Panc1 (cell line): ENCODE results near the gene DLGAP3. TPM values are rescaled to one million over a fixed set of nuclear protein-coding genes. Genes with fewer than 3 reads are reported as not detected.

Source experiments
- ATAC-seq: fragments of 200-7000 bp; cut with Tn5 transposase; 2 replicates; pipeline ENCODE4 v1.9.1; 2020; ENCODE audit warnings: mild to moderate bottlenecking, moderate library complexity
- BruUV-seq: library from RNA; stranded (reverse); fragments of 400-500 nt; replicated peaks from 2 replicates; lab custom pipeline; 2021; lab: Mats Ljungman, UMichigan
- CTCF ChIA-PET: fragments of 300-600 bp; sonication (Branson Sonifier 250); formaldehyde crosslinking; loops from one replicate; lab custom pipeline; 2022; ENCODE audit warnings: antibody characterized with exemption; lab: Charles Lee
- POLR2A ChIA-PET: fragments of 300-600 bp; sonication (Branson Sonifier 250); formaldehyde crosslinking; loops from one replicate; lab custom pipeline; 2022; ENCODE audit warnings: antibody characterized with exemption; lab: Charles Lee
- DNase-seq: peaks from one replicate; pipeline ENCODE4 v3.0.0-alpha.2; 2010; ENCODE audit warnings: low read depth, low spot score
- H3K27ac ChIP-seq: 2 replicates; pipeline ENCODE4 v1.5.1; 2011; ENCODE audit warnings: mild to moderate bottlenecking, low read length, inconsistent platforms
- H3K27me3 ChIP-seq: fragments of 200-500 bp; sonication (Bioruptor generic); 2 replicates; pipeline ENCODE4 v1.6.0; 2014; ENCODE audit warnings: low read length, inconsistent platforms; ENCODE audit not compliant: control insufficient read depth, insufficient read depth
- H3K36me3 ChIP-seq: fragments of 200-500 bp; sonication (Bioruptor generic); 2 replicates; pipeline ENCODE4 v1.5.1; 2014; ENCODE audit warnings: inconsistent platforms, mild to moderate bottlenecking, low read length, moderate library complexity; ENCODE audit not compliant: control insufficient read depth, insufficient read depth
- H3K4me1 ChIP-seq: 2 replicates; pipeline ENCODE4 v1.5.1; 2011; ENCODE audit warnings: inconsistent platforms, mild to moderate bottlenecking, low read length, moderate library complexity; ENCODE audit not compliant: control insufficient read depth, insufficient read depth
- H3K4me3 ChIP-seq, 2 experiments: 2 replicates each; pipeline ENCODE4 v1.5.1; 2011 to 2012; ENCODE audit warnings: low read depth in 2 of 2, low read length in 2 of 2, mild to moderate bottlenecking in 2 of 2, inconsistent platforms in 1 of 2, moderate library complexity in 1 of 2
- H3K9me3 ChIP-seq: fragments of 200-500 bp; sonication (Bioruptor generic); 2 replicates; pipeline ENCODE4 v1.5.1; 2014; ENCODE audit warnings: low read depth, mild to moderate bottlenecking, inconsistent platforms, low read length, moderate library complexity; ENCODE audit not compliant: control insufficient read depth, insufficient read depth
- CTCF ChIP-seq: fragments of 450-650 bp; IDR thresholded peaks from 2 replicates; pipeline ENCODE4 v1.5.1; 2017; ENCODE audit warnings: mild to moderate bottlenecking
- POLR2AphosphoS5 ChIP-seq: IDR thresholded peaks from 2 replicates; pipeline ENCODE4 v1.6.1; 2012; ENCODE audit warnings: mild to moderate bottlenecking, low read depth, low read length, moderate library complexity
- REST ChIP-seq, 2 experiments: IDR thresholded peaks; 2 replicates each; pipeline ENCODE4 v1.6.1; 2011 to 2012; ENCODE audit warnings: low read depth in 2 of 2, control low read depth in 1 of 2, low read length in 1 of 2, mild to moderate bottlenecking in 1 of 2, moderate library complexity in 1 of 2; ENCODE audit not compliant: insufficient read depth in 1 of 2
- SIN3A ChIP-seq: IDR thresholded peaks from 2 replicates; pipeline ENCODE4 v1.6.1; 2012; ENCODE audit warnings: low read depth, mild to moderate bottlenecking, low read length, moderate library complexity, borderline replicate concordance; ENCODE audit not compliant: insufficient read depth
- TCF7L2 ChIP-seq: IDR thresholded peaks from 2 replicates; pipeline ENCODE4 v1.6.1; 2011; ENCODE audit warnings: mild to moderate bottlenecking, low read depth, low read length, inconsistent platforms
- in situ Hi-C: cut with HindIII; loops from 2 replicates; pipeline ENCODE4 v1.10.0; 2016; ENCODE audit warnings: low sequenced_read_pairs, low pct_unique_long_range_greater_than_20kb
- intact Hi-C: fragments of 100-400 bp; cut with micrococcal nuclease; formaldehyde crosslinking; loops from one replicate; pipeline ENCODE4 v1.10.0; 2022; ENCODE audit not compliant: unreplicated experiment
- total RNA-seq: library from RNA; stranded (reverse); gene quantifications from one replicate; pipeline ENCODE4 v1.2.1, GENCODE V29; 2021; ENCODE audit not compliant: unreplicated experiment

The DLGAP3 gene
- total RNA-seq, 1 experiment from 2014 or later: 0.87 TPM

- intact Hi-C loops: no loop called here
Observed at GRCh38 chr1:34869760-34870159, 59.7 kb downstream of the DLGAP3 start.

DNA sequence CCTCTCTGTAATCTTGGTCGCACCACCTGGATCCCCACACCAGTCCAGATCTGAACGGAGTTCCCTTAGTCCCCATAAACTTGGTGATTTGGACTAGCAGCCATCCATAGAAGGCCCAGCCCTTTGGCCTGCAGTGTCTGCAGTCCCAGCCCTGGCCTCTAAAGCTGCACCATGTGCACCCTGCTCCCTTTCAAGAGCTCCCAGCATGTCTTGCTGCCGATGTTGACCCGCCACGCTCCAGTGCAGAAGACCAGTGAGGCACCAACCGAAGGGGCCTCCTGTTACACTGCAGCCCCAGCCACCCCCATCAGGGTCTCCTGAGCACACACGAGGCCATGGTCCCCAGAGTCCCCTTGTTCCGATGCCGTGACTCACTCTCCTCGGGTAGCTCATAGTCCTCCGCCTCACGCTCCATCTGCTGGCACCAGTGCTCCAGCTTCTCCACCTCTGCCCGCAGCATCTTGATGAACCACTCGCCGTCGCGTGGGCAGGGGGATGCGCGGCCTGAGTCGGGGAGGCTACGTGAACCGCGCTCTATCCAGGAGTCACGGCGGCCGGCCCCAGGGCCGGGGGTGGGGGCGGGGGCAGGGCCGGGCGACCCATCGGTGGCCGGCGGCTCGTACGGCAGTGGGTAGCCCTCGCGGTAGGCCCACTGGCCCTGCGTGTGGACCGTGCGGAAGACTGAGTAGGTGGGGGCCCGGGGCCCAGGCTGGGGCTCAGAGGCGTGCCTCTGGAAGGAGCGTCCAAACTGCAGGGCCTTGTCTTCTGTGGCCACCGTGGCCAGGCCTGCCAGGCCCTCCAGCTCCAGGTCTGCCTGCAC is 61.0 kb downstream of the DLGAP3 start:
- no peak overlapping the region for H3K27ac ChIP-seq
- ChIA-PET POLR2A (no interaction called here), CTCF (interaction anchor here (0.5 kb wide), 1 partner anchor 224 kb away, joined by 4 read pairs; no protein-coding TSS in a partner anchor)
- DNase-seq (no peak), ATAC-seq (no peak)
- in situ Hi-C loops (no loop called here), intact Hi-C loops (no loop called here)
- peaks cover 13% of the 10 kb centered on the region for H3K27me3 ChIP-seq
- no peaks in the 10 kb centered on the region for H3K9me3 ChIP-seq
- no peak overlapping the region for H3K4me3 ChIP-seq
- no TSS peak for BruUV-seq
- H3K36me3 ChIP-seq: no peaks in the 10 kb centered on the region
- H3K4me1 ChIP-seq: no peaks in the 10 kb centered on the region
- TF ChIP-seq TCF7L2: no peak
- TF ChIP-seq REST (IDR thresholded peaks at IDR 0.05; ENCODE audit: insufficient read depth in 1 of 2, low read depth in 2 of 2, low read length in 1 of 2): no peak
- TF ChIP-seq CTCF: no peak
- TF ChIP-seq SIN3A: no peak

More at GRCh38 chr1:34869760-34870159, 59.7 kb downstream of the DLGAP3 start:
- Histone ChIP-seq H3K27me3 (peaks cover 24% of the 10 kb centered on the region), H3K4me1 (no peaks in the 10 kb centered on the region), H3K4me3 (no peak overlapping the region), H3K36me3 (no peaks in the 10 kb centered on the region), H3K9me3 (no peaks in the 10 kb centered on the region), H3K27ac (no peak overlapping the region)
- ATAC-seq (no peak), DNase-seq (no peak)
- in situ Hi-C loops: no loop called here
- POLR2A ChIA-PET: no interaction called here
- TF ChIP-seq SIN3A: no peak
- no peak for TF ChIP-seq TCF7L2
- TF ChIP-seq CTCF: no peak
- TF ChIP-seq POLR2AphosphoS5: no peak
- no peak for TF ChIP-seq REST (IDR thresholded peaks at IDR 0.05; ENCODE audit: insufficient read depth in 1 of 2, low read depth in 2 of 2, low read length in 1 of 2)
- CTCF ChIA-PET: interaction anchor here (0.6 kb wide), 1 partner anchor 280 kb away, joined by 5 read pairs; no protein-coding TSS in a partner anchor
- BruUV-seq: no TSS peak
